A549 (cell line): ENCODE results near the gene TPM4. TPM values are rescaled to one million over a fixed set of nuclear protein-coding genes. Genes with fewer than 3 reads are reported as not detected.

ENCODE experiments used
- ATAC-seq, 2 experiments: fragments of 200-7000 bp in 1 of 2; fragments of >200 bp in 1 of 2; cut with Nextera tagmentation in 1 of 2; cut with Tn5 transposase in 1 of 2; 3 replicates each; pipeline versions ENCODE4 v1.8.0 to v1.9.1; 2018 to 2020; ENCODE audit warnings: mild to moderate bottlenecking in 1 of 2, moderate library complexity in 1 of 2
- CTCF ChIA-PET: fragments of 300-600 bp; sonication (Branson Sonifier 250); formaldehyde crosslinking; extraction: SDS; loops from one replicate; lab custom pipeline; 2021; ENCODE audit warnings: antibody characterized with exemption, inconsistent platforms; lab: Yijun Ruan, JAX
- POLR2A ChIA-PET: fragments of 350-600 bp; formaldehyde crosslinking; extraction: SDS; loops from one replicate; lab custom pipeline; 2021; ENCODE audit warnings: antibody characterized with exemption, inconsistent platforms; lab: Yijun Ruan, JAX
- DNase-seq, 2 experiments: peaks; one replicate each; pipeline versions ENCODE4 v3.0.0 to v3.0.0-alpha.2; 2011 to 2016; ENCODE audit warnings: low read depth in 1 of 2, low spot score in 1 of 2
- FAIRE-seq: peaks from 2 replicates; lab custom pipeline; 2011; peaks lifted over from hg19 to GRCh38; lab: Jason Lieb, UNC
- H3K27ac ChIP-seq, 2 experiments: fragments of >200 bp; sonication (Bioruptor Twin); formaldehyde crosslinking; 3 replicates each; pipeline ENCODE4 v1.5.1; 2016 to 2017
- H3K4me1 ChIP-seq: fragments of >200 bp; sonication (Bioruptor Twin); formaldehyde crosslinking; 3 replicates; pipeline ENCODE4 v1.6.1; 2016
- H3K4me2 ChIP-seq: fragments of >200 bp; sonication (Bioruptor Twin); formaldehyde crosslinking; 3 replicates; pipeline ENCODE4 v1.6.1; 2016
- H3K4me3 ChIP-seq: fragments of >200 bp; sonication (Bioruptor Twin); formaldehyde crosslinking; 3 replicates; pipeline ENCODE4 v1.5.1; 2016
- H3K9me3 ChIP-seq: fragments of >200 bp; sonication (Bioruptor Twin); formaldehyde crosslinking; 3 replicates; pipeline ENCODE4 v1.6.1; 2016
- CBX8 ChIP-seq: fragments of 200-600 bp; sonication (generic); IDR thresholded peaks from 2 replicates; pipeline ENCODE4 v1.6.1; 2016
- CHD2 ChIP-seq: fragments of 150-350 bp; IDR thresholded peaks from 2 replicates; pipeline ENCODE4 v1.6.1; 2014; ENCODE audit warnings: low read length; ENCODE audit not compliant: partially characterized antibody
- CHD4 ChIP-seq: fragments of 200-600 bp; sonication (generic); IDR thresholded peaks from 2 replicates; pipeline ENCODE4 v1.6.1; 2016; ENCODE audit warnings: antibody characterized with exemption, mild to moderate bottlenecking, borderline replicate concordance
- EHF ChIP-seq: fragments of 250-450 bp; sonication (Bioruptor Pico); IDR thresholded peaks from 2 replicates; pipeline ENCODE4 v1.5.0; 2020; ENCODE audit warnings: mild to moderate bottlenecking
- EP300 ChIP-seq, 2 experiments: fragments of >200 bp; sonication (Bioruptor Twin); formaldehyde crosslinking; IDR thresholded peaks; 2 replicates in 1 of 2; 3 replicates in 1 of 2; pipeline ENCODE4 v1.6.1; 2016 to 2017
- ESRRA ChIP-seq: fragments of 150-350 bp; IDR thresholded peaks from 2 replicates; pipeline ENCODE4 v1.6.1; 2014; ENCODE audit warnings: mild to moderate bottlenecking, low read length, borderline replicate concordance
- FOSL2 ChIP-seq, 2 experiments: fragments of 450-650 bp in 1 of 2; fragments of >200 bp in 1 of 2; sonication (Bioruptor Twin) in 1 of 2; formaldehyde crosslinking; IDR thresholded peaks; 2 replicates each; pipeline versions ENCODE4 v1.5.0 to v1.6.1; 2016 to 2020; ENCODE audit warnings: mild to moderate bottlenecking in 1 of 2, moderate library complexity in 1 of 2
- FOXS1 ChIP-seq: fragments of 250-450 bp; sonication (Bioruptor Pico); IDR thresholded peaks from 2 replicates; pipeline ENCODE4 v1.5.0; 2020; ENCODE audit warnings: mild to moderate bottlenecking, moderate library complexity
- GATA3 ChIP-seq: IDR thresholded peaks from 2 replicates; pipeline ENCODE4 v1.6.1; 2012; ENCODE audit warnings: borderline replicate concordance
- HOXB5 ChIP-seq: fragments of 250-450 bp; sonication (Bioruptor Pico); IDR thresholded peaks from 2 replicates; pipeline ENCODE4 v1.5.0; 2020; ENCODE audit warnings: mild to moderate bottlenecking, moderate library complexity
- MAFK ChIP-seq: fragments of 450-650 bp; IDR thresholded peaks from 2 replicates; pipeline ENCODE4 v1.6.1; 2014; ENCODE audit not compliant: partially characterized antibody
- MAZ ChIP-seq: fragments of 150-350 bp; IDR thresholded peaks from 2 replicates; pipeline ENCODE4 v1.6.1; 2014; ENCODE audit warnings: antibody characterized with exemption, low read depth, low read length, borderline replicate concordance
- MYC ChIP-seq: IDR thresholded peaks from 2 replicates; pipeline ENCODE4 v1.6.1; 2012; ENCODE audit warnings: mild to moderate bottlenecking, inconsistent platforms, low read length, improper control_type of control experiment, borderline replicate concordance
- NFE2L2 ChIP-seq: fragments of 150-350 bp; conservative IDR thresholded peaks from 2 replicates; pipeline ENCODE4 v1.6.1; 2014; ENCODE audit warnings: low read length
- NR3C1 ChIP-seq: fragments of >200 bp; sonication (Bioruptor Twin); formaldehyde crosslinking; IDR thresholded peaks from 3 replicates; pipeline ENCODE4 v1.6.1; 2017
- POLR2A ChIP-seq: IDR thresholded peaks from 2 replicates; pipeline ENCODE4 v1.6.1; 2012; ENCODE audit warnings: mild to moderate bottlenecking, low read length
- RCOR1 ChIP-seq: fragments of 150-350 bp; IDR thresholded peaks from 2 replicates; pipeline ENCODE4 v1.6.1; 2014; ENCODE audit warnings: antibody characterized with exemption, low read length, low read depth
- RFX5 ChIP-seq: fragments of 450-650 bp; IDR thresholded peaks from 2 replicates; pipeline ENCODE4 v1.7.1; 2014; ENCODE audit warnings: antibody characterized with exemption, mild to moderate bottlenecking, moderate library complexity
- TP53 ChIP-seq: fragments of 250-450 bp; sonication (Bioruptor Pico); IDR thresholded peaks from 2 replicates; pipeline ENCODE4 v1.5.0; 2021; ENCODE audit warnings: mild to moderate bottlenecking, moderate library complexity
- ZC3H11A ChIP-seq: fragments of 450-650 bp; IDR thresholded peaks from 2 replicates; pipeline ENCODE4 v1.6.1; 2014; ENCODE audit warnings: antibody characterized with exemption, mild to moderate bottlenecking
- ZNF302 ChIP-seq: fragments of 250-450 bp; sonication (Bioruptor Pico); IDR thresholded peaks from 2 replicates; pipeline ENCODE4 v1.9.0; 2021; ENCODE audit warnings: inconsistent platforms, mild to moderate bottlenecking, moderate library complexity
- WGBS: methylation state at CpG from one replicate; pipeline ENCODE4 v1.1.6; 2017; ENCODE audit errors: missing lambda C conversion rate; 5-methylcytosine and 5-hydroxymethylcytosine counted together
- polyA plus RNA-seq, 4 experiments: library from polyadenylated mRNA; depleted of rRNA in 3 of 4; stranded (reverse); fragments of >200 nt; fragmentation: RNase III in 1 of 4; extraction: RNeasy Plus Mini Kit Qiagen cat#74134 plus additional on column Dnase treatment in 1 of 4; gene quantifications; 2 replicates in 3 of 4; 3 replicates in 1 of 4; pipeline ENCODE4 v1.2.3, GENCODE V29; 2011 to 2017
- TF ChIP-seq, protein P1 (sequence below): IDR thresholded peaks from 2 replicates; pipeline ENCODE4 v1.6.1; 2012
- TF ChIP-seq, protein P2 (sequence below): fragments of >200 bp; sonication (Bioruptor Twin); formaldehyde crosslinking; IDR thresholded peaks from 3 replicates; pipeline ENCODE4 v1.6.1; 2016
- TF ChIP-seq, protein P3 (sequence below): fragments of >200 bp; sonication (Bioruptor Twin); formaldehyde crosslinking; IDR thresholded peaks from 2 replicates; pipeline ENCODE4 v1.6.1; 2016
- TF ChIP-seq, protein P4 (sequence below): fragments of 250-450 bp; sonication (Bioruptor Pico); IDR thresholded peaks from 2 replicates; pipeline ENCODE4 v1.5.0; 2020; ENCODE audit warnings: low read depth, mild to moderate bottlenecking, moderate library complexity

The TPM4 gene
- polyA plus RNA-seq, 2 of the 4 experiments (the other 2 are of a cell fraction) = 777 to 860 TPM

DNA sequence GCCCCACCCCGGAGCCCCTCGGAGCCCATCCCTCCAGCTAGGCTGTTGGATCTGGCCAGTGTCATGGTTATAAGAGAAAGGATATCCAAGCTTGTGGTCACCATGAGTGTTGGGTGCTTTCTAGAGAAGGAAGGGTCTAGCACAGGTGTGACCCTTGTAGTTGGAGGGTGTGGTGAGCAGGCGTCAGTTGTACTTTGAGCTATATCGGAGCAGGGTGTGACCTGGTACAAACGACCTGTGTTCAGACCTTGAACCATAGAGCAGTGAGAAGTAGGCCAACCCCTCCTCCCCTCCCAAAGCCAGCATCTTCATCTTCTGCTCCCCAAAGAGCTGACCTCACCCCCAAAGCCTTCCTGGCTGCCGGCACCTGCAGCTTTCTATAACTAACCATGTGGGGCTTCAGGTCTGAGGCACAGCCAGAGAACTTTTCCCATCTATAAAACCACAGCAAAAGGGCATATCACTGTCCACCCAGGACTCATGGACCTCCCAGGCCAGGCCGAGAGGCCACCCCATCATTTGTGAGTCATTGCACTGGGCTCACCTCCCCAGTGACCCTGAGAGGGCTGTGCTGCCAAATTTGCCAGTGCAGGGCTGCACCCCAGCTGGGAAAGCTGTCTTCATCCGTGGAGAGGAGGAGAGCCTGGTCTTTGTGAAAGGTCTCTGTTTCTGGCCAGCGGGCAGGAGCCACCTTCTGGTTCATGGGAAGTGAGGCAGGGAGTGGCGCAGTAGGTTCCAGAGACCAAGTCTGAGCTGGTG, 49.6 kb downstream of the TPM4 start:
- H3K9me3 ChIP-seq = no peaks in the 10 kb centered on the region
- DNase-seq (no peak), FAIRE-seq (no peak), ATAC-seq (no peak)
- H3K4me2 ChIP-seq = no peak overlapping the region
- CTCF ChIA-PET = interaction anchor here (0.7 to 1.4 kb wide), 4 partner anchors 10 to 63 kb away, joined by 3 to 6 read pairs (median 4); partner anchors contain the start of gene RAB8A
- H3K4me1 ChIP-seq = no peaks in the 10 kb centered on the region
- POLR2A ChIA-PET = no interaction called here
- H3K4me3 ChIP-seq = no peak overlapping the region
- WGBS = 79% methylated on average over 7 of the region's 10 CpGs
- H3K27ac ChIP-seq = no peak overlapping the region
- TF ChIP-seq EHF (CRISPR knock-in tag) (no peak), HOXB5 (CRISPR knock-in tag) (no peak), RCOR1 (no peak), POLR2A (no peak), FOSL2 (IDR thresholded peaks at IDR 0.05) (no peak), FOSL2 (CRISPR knock-in tag; IDR thresholded peaks at IDR 0.05) (no peak), RFX5 (no peak), FOXS1 (CRISPR knock-in tag) (no peak), ZNF302 (CRISPR knock-in tag) (no peak), ESRRA (no peak), ZC3H11A (no peak), MYC (no peak), NFE2L2 (no peak), EP300 (IDR thresholded peaks at IDR 0.05) (no peak), CHD2 (no peak), CBX8 (no peak)
- TF ChIP-seq, protein P1, sequence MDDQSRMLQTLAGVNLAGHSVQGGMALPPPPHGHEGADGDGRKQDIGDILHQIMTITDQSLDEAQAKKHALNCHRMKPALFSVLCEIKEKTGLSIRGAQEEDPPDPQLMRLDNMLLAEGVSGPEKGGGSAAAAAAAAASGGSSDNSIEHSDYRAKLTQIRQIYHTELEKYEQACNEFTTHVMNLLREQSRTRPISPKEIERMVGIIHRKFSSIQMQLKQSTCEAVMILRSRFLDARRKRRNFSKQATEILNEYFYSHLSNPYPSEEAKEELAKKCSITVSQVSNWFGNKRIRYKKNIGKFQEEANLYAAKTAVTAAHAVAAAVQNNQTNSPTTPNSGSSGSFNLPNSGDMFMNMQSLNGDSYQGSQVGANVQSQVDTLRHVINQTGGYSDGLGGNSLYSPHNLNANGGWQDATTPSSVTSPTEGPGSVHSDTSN = no peak

DNA sequence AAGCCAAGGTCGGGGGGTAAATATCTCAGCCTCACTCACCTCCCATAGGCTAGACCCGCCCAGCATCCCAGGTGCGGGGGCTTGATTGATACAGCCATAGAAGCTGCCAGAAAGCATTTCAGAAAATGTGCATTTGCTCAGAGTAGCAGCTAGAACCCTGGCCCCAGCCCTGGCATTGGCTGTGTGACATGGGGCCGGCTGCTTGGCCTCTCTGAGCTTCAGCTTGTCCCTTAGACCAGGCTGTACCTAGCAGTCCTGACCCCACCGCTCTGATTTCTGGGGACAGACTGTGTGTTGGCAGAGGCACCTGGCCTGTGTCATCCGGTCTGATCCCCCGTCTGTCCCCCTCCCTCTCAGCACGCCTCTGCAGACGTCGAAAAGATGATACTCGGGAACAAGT, 50.8 kb downstream of the TPM4 start:
- CTCF ChIA-PET = interaction anchor here (1.4 kb wide), 1 partner anchor 16 kb away, joined by 6 read pairs; the partner anchor contains the start of gene RAB8A

DNA sequence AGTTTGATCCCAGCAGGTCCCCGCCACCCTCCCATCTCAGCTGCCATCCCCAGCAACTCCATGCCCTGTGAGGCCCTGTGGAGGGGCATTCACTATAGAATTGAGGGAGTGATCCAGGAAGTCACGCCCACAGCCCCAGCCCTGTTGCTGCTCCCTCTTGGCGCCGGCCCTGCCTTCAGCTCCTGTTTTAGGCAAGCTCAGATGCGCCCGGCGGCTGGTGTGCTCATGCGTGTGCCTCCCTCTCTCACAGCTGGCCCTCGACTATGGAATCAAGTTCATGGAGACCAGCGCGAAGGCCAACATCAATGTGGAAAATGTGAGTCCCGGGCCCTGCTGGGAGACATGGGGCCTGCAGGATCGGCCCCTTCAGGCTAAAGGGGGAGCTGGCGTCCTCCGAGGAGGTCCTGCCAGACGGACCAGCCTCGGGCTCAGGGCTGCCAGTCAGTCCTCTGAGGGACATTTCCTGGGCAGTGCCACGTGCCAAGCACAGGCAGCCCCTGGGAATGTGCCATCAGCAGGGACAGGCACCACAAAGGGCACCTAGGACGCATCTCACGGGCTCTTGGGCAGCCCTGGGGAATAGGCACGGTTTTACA, 51.6 kb downstream of the TPM4 start:
- Histone ChIP-seq H3K4me3 (no peak overlapping the region), H3K4me2 (no peak overlapping the region), H3K27ac (no peak overlapping the region), H3K9me3 (no peaks in the 10 kb centered on the region), H3K4me1 (no peaks in the 10 kb centered on the region)
- FAIRE-seq (no peak), ATAC-seq (no peak), DNase-seq (no peak)
- WGBS = 88% methylated on average over 7 of the region's 21 CpGs
- CTCF ChIA-PET = interaction anchor here (0.6 kb wide), 1 partner anchor 115 kb away, joined by 4 read pairs; no protein-coding TSS in a partner anchor
- TF ChIP-seq, protein P2, sequence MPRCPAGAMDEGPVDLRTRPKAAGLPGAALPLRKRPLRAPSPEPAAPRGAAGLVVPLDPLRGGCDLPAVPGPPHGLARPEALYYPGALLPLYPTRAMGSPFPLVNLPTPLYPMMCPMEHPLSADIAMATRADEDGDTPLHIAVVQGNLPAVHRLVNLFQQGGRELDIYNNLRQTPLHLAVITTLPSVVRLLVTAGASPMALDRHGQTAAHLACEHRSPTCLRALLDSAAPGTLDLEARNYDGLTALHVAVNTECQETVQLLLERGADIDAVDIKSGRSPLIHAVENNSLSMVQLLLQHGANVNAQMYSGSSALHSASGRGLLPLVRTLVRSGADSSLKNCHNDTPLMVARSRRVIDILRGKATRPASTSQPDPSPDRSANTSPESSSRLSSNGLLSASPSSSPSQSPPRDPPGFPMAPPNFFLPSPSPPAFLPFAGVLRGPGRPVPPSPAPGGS = no peak
- TF ChIP-seq TP53 (CRISPR knock-in tag) (no peak), NFE2L2 (no peak), EP300 (IDR thresholded peaks at IDR 0.05) (no peak), MAZ (no peak), GATA3 (no peak), NR3C1 (no peak), MAFK (no peak)
- POLR2A ChIA-PET = no interaction called here

More for the DNA sequence above, 50.8 kb downstream of the TPM4 start:
- 89% methylated on average over 9 of the region's 11 CpGs for WGBS
- TF ChIP-seq, protein P3, sequence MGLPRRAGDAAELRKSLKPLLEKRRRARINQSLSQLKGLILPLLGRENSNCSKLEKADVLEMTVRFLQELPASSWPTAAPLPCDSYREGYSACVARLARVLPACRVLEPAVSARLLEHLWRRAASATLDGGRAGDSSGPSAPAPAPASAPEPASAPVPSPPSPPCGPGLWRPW = no peak
- TF ChIP-seq MAFK = no peak
- no peak for TF ChIP-seq RCOR1
- TF ChIP-seq, protein P4, sequence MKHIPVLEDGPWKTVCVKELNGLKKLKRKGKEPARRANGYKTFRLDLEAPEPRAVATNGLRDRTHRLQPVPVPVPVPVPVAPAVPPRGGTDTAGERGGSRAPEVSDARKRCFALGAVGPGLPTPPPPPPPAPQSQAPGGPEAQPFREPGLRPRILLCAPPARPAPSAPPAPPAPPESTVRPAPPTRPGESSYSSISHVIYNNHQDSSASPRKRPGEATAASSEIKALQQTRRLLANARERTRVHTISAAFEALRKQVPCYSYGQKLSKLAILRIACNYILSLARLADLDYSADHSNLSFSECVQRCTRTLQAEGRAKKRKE (CRISPR knock-in tag) = no peak
- no peak for TF ChIP-seq CHD4
- no peak for TF ChIP-seq GATA3
- no peak for TF ChIP-seq CBX8
- Histone ChIP-seq H3K9me3 (no peaks in the 10 kb centered on the region), H3K4me1 (no peaks in the 10 kb centered on the region), H3K4me2 (no peak overlapping the region), H3K27ac (no peak overlapping the region), H3K4me3 (no peak overlapping the region)
- FAIRE-seq = no peak
- ATAC-seq = no peak
- DNase-seq = no peak
- POLR2A ChIA-PET = no interaction called here
